H9 (cell line): ENCODE measurements around the gene GAD2. TPM values are rescaled to one million over a fixed set of nuclear protein-coding genes. Genes with fewer than 3 reads are reported as not detected.

ENCODE experiments used
- DNase-seq: peaks from one replicate; pipeline ENCODE4 v3.0.0-alpha.2; 2017
- H2AFZ ChIP-seq: one replicate; pipeline ENCODE4 v1.6.1; 2013; ENCODE audit warnings: mild to moderate bottlenecking, low read length, control low read depth, moderate library complexity
- H2AK5ac ChIP-seq: 2 replicates; pipeline ENCODE4 v1.6.1; 2013; ENCODE audit warnings: low read length, control low read depth, mixed read lengths; ENCODE audit not compliant: insufficient read length
- H2BK120ac ChIP-seq: one replicate; pipeline ENCODE4 v1.6.1; 2013; ENCODE audit warnings: low read depth, mild to moderate bottlenecking, low read length, control low read depth, inconsistent platforms; ENCODE audit not compliant: poor library complexity, severe bottlenecking
- H2BK12ac ChIP-seq: 2 replicates; pipeline ENCODE4 v1.6.1; 2013; ENCODE audit warnings: low read length, control low read depth, mixed read lengths, low read depth; ENCODE audit not compliant: insufficient read length
- H2BK15ac ChIP-seq: 2 replicates; pipeline ENCODE4 v1.6.1; 2013; ENCODE audit warnings: low read depth, low read length, control low read depth
- H2BK20ac ChIP-seq: one replicate; pipeline ENCODE4 v1.6.1; 2013; ENCODE audit warnings: low read depth, mild to moderate bottlenecking, low read length, control low read depth, inconsistent platforms; ENCODE audit not compliant: poor library complexity, severe bottlenecking
- H2BK5ac ChIP-seq: 2 replicates; pipeline ENCODE4 v1.6.1; 2013; ENCODE audit warnings: low read length, control low read depth, mixed read lengths; ENCODE audit not compliant: insufficient read length
- H3K14ac ChIP-seq: 2 replicates; pipeline ENCODE4 v1.6.1; 2013; ENCODE audit warnings: low read length, control low read depth; ENCODE audit not compliant: insufficient read depth
- H3K18ac ChIP-seq: 2 replicates; pipeline ENCODE4 v1.6.1; 2013; ENCODE audit warnings: low read depth, mild to moderate bottlenecking, mixed read lengths, low read length, control low read depth; ENCODE audit not compliant: insufficient read length
- H3K23ac ChIP-seq: 2 replicates; pipeline ENCODE4 v1.6.1; 2013; ENCODE audit warnings: low read length, control low read depth, mixed read lengths, low read depth; ENCODE audit not compliant: insufficient read length
- H3K23me2 ChIP-seq: 2 replicates; pipeline ENCODE4 v1.6.1; 2013; ENCODE audit warnings: low read depth, mild to moderate bottlenecking, mixed read lengths, low read length, control low read depth; ENCODE audit not compliant: insufficient read length, poor library complexity, severe bottlenecking
- H3K27ac ChIP-seq: 2 replicates; pipeline ENCODE4 v1.5.1; 2013; ENCODE audit warnings: low read length, control low read depth, mixed read lengths, low read depth; ENCODE audit not compliant: insufficient read length
- H3K27me3 ChIP-seq: 2 replicates; pipeline ENCODE4 v1.6.1; 2013; ENCODE audit warnings: low read length, control low read depth, inconsistent platforms; ENCODE audit not compliant: insufficient read depth
- H3K4ac ChIP-seq: 2 replicates; pipeline ENCODE4 v1.6.1; 2013; ENCODE audit warnings: low read depth, mild to moderate bottlenecking, control low read depth, inconsistent platforms, low read length, moderate library complexity
- H3K4me1 ChIP-seq: 2 replicates; pipeline ENCODE4 v1.6.1; 2013; ENCODE audit warnings: low read length, control low read depth, inconsistent platforms; ENCODE audit not compliant: insufficient read depth
- H3K4me2 ChIP-seq: 2 replicates; pipeline ENCODE4 v1.6.1; 2013; ENCODE audit warnings: low read length, control low read depth, mixed read lengths; ENCODE audit not compliant: insufficient read length, insufficient read depth
- H3K56ac ChIP-seq: 2 replicates; pipeline ENCODE4 v1.6.1; 2013; ENCODE audit warnings: low read depth, mild to moderate bottlenecking, mixed read lengths, low read length, control low read depth; ENCODE audit not compliant: insufficient read length
- H3K79me1 ChIP-seq: 2 replicates; pipeline ENCODE4 v1.6.1; 2013; ENCODE audit warnings: low read depth, mild to moderate bottlenecking, moderate library complexity, low read length, control low read depth, inconsistent platforms; ENCODE audit not compliant: insufficient read depth, poor library complexity, severe bottlenecking
- H3K79me2 ChIP-seq: 2 replicates; pipeline ENCODE4 v1.6.1; 2013; ENCODE audit warnings: low read length, control low read depth, inconsistent platforms; ENCODE audit not compliant: insufficient read depth
- H3K9ac ChIP-seq: 2 replicates; pipeline ENCODE4 v1.6.1; 2013; ENCODE audit warnings: low read length, control low read depth, mixed read lengths; ENCODE audit not compliant: insufficient read length; ENCODE audit errors: extremely low read depth
- H3K9me3 ChIP-seq: one replicate; pipeline ENCODE4 v1.6.1; 2013; ENCODE audit warnings: low read depth, low read length, inconsistent platforms; ENCODE audit not compliant: control insufficient read depth
- H3T11ph ChIP-seq: one replicate; pipeline ENCODE4 v1.6.1; 2013; ENCODE audit warnings: mild to moderate bottlenecking, low read length, control low read depth, inconsistent platforms
- H4K20me1 ChIP-seq: one replicate; pipeline ENCODE4 v1.6.1; 2013; ENCODE audit not compliant: control insufficient read depth, insufficient read length, insufficient read depth
- H4K5ac ChIP-seq: 2 replicates; pipeline ENCODE4 v1.6.1; 2013; ENCODE audit warnings: low read depth, mild to moderate bottlenecking, mixed read lengths, low read length, control low read depth; ENCODE audit not compliant: insufficient read length
- H4K8ac ChIP-seq: replicated peaks from 2 replicates; pipeline ENCODE4 v1.6.1; 2013; ENCODE audit warnings: low read length, control low read depth, mixed read lengths, low read depth; ENCODE audit not compliant: insufficient read length
- H4K91ac ChIP-seq: 2 replicates; pipeline ENCODE4 v1.6.1; 2013; ENCODE audit warnings: low read depth, mild to moderate bottlenecking, moderate library complexity, mixed read lengths, low read length, control low read depth; ENCODE audit not compliant: insufficient read length
- H3K27ac Mint-ChIP-seq, 3 experiments: 2 replicates in 2 of 3; 3 replicates in 1 of 3; pipeline ENCODE4 v1.8.0; 2020 to 2021; ENCODE audit warnings: mixed read lengths in 3 of 3, mild to moderate bottlenecking in 1 of 3, moderate library complexity in 1 of 3
- H3K27me3 Mint-ChIP-seq: 2 replicates; pipeline ENCODE4 v1.8.0; 2021; ENCODE audit warnings: low read depth, mild to moderate bottlenecking, moderate library complexity, mixed read lengths
- H3K36me3 Mint-ChIP-seq, 3 experiments: 2 replicates in 2 of 3; 3 replicates in 1 of 3; pipeline ENCODE4 v1.8.0; 2020 to 2021; ENCODE audit warnings: low read depth in 3 of 3, mixed read lengths in 3 of 3; ENCODE audit not compliant: insufficient read depth in 1 of 3
- H3K4me1 Mint-ChIP-seq, 2 experiments: 2 replicates each; pipeline ENCODE4 v1.8.0; 2020; ENCODE audit warnings: mixed read lengths in 2 of 2
- H3K4me3 Mint-ChIP-seq, 2 experiments: 2 replicates in 1 of 2; 3 replicates in 1 of 2; pipeline ENCODE4 v1.8.0; 2020 to 2021; ENCODE audit warnings: mild to moderate bottlenecking in 2 of 2, mixed read lengths in 2 of 2, moderate library complexity in 1 of 2
- H3K9me3 Mint-ChIP-seq, 2 experiments: 2 replicates in 1 of 2; 3 replicates in 1 of 2; pipeline ENCODE4 v1.8.0; 2020; ENCODE audit warnings: mild to moderate bottlenecking in 2 of 2, mixed read lengths in 2 of 2, moderate library complexity in 1 of 2
- CTCF ChIP-seq: fragments of 200-600 bp; sonication (generic); conservative IDR thresholded peaks from 3 replicates; pipeline ENCODE4 v1.8.0; 2021; ENCODE audit warnings: antibody characterized with exemption, mild to moderate bottlenecking
- WGBS: extraction: QIAGEN DNeasy Blood & Tissue Kit; methylation state at CpG from one replicate; pipeline ENCODE4 v1.1.7; 2013; ENCODE audit warnings: missing lambda C conversion rate, low lambda C conversion rate, mixed read lengths; ENCODE audit not compliant: insufficient read length; ENCODE audit errors: extremely low coverage; 5-methylcytosine and 5-hydroxymethylcytosine counted together
- total RNA-seq: library from RNA; stranded (reverse); gene quantifications from 2 replicates; pipeline ENCODE4 v1.2.1, GENCODE V29; 2021

The GAD2 gene
- total RNA-seq, 1 experiment from 2014 or later, result 2.0 TPM

- Mint-ChIP-seq H3K36me3 (no peaks in the 10 kb centered on the region; a peak in 1 of 7 replicates), H3K27me3 (peaks cover 5% of the 10 kb centered on the region), H3K9me3 (no peaks in the 10 kb centered on the region), H3K4me3 (no peak overlapping the region), H3K4me1 (peaks cover 12 to 14% of the 10 kb centered on the region in 2 experiments), H3K27ac (no peak overlapping the region)
- Histone ChIP-seq H3K9me3 (no peaks in the 10 kb centered on the region), H3K4me2 (no peak overlapping the region), H2BK5ac (no peak overlapping the region), H3K14ac (no peak overlapping the region), H3K9ac (no peak overlapping the region), H4K8ac (no peak overlapping the region), H4K91ac (no peak overlapping the region), H3K18ac (no peak overlapping the region), H2BK12ac (no peak overlapping the region), H4K20me1 (no peaks in the 10 kb centered on the region), H3K27me3 (no peaks in the 10 kb centered on the region), H3K23ac (no peak overlapping the region), H2BK120ac (no peak overlapping the region), H3K79me2 (no peaks in the 10 kb centered on the region), H3K4ac (no peak overlapping the region), H3K23me2 (no peaks in the 10 kb centered on the region), H4K5ac (no peak overlapping the region), H2AFZ (no peak overlapping the region), H3K79me1 (no peaks in the 10 kb centered on the region), H3K4me1 (peaks cover 6% of the 10 kb centered on the region; the same call in 1 of the 2 replicates), H3K27ac (no peak overlapping the region), H2BK20ac (no peak overlapping the region), H2AK5ac (no peak overlapping the region), H2BK15ac (no peak overlapping the region), H3K56ac (no peak overlapping the region), H3T11ph (no peak overlapping the region)
- WGBS, result no CpG with 5 or more reads among the region's 5 CpGs
- no peak for TF ChIP-seq CTCF
- no peak for DNase-seq
Measured at GRCh38 chr10:26242706-26243350, 26.3 kb downstream of the GAD2 start.
